Large intestine (tissue), 12 donors: ENCODE data around the gene DNAJC18. TPM values are rescaled to one million over a fixed set of nuclear protein-coding genes. Genes with fewer than 3 reads are reported as not detected.
"Not testable (repeated sequence)": the region's sequence is repeated elsewhere in the genome, so short reads cannot be mapped to it uniquely, and the experiment has no call there.

ENCODE experiments used
- DNase-seq, 2 donors: peaks; one replicate each; pipeline versions ENCODE4 v3.0.0 to v3.0.0-alpha.2; 2013
- H3K27ac ChIP-seq: one replicate; pipeline ENCODE4 v1.5.1; 2013; ENCODE audit warnings: low read length
- H3K27me3 ChIP-seq: 2 replicates; pipeline ENCODE4 v1.6.1; 2013; ENCODE audit warnings: low read length; ENCODE audit not compliant: control insufficient read depth, insufficient read depth
- H3K36me3 ChIP-seq: 2 replicates; pipeline ENCODE4 v1.6.1; 2013; ENCODE audit warnings: low read length; ENCODE audit not compliant: control insufficient read depth, insufficient read depth
- H3K4me1 ChIP-seq: one replicate; pipeline ENCODE4 v1.6.1; 2013; ENCODE audit warnings: low read length; ENCODE audit not compliant: control insufficient read depth, insufficient read depth
- H3K4me3 ChIP-seq: one replicate; pipeline ENCODE4 v1.5.1; 2013; ENCODE audit warnings: low read length
- H3K9me3 ChIP-seq: one replicate; pipeline ENCODE4 v1.6.1; 2013; ENCODE audit warnings: mild to moderate bottlenecking, low read depth, low read length, moderate library complexity; ENCODE audit not compliant: control insufficient read depth
- WGBS: methylation state at CpG from one replicate; pipeline ENCODE4 v1.1.5; 2013; ENCODE audit warnings: low lambda C conversion rate; ENCODE audit not compliant: insufficient coverage; 5-methylcytosine and 5-hydroxymethylcytosine counted together
- long read RNA-seq, 11 donors: transcript quantifications; one replicate each; lab custom pipeline, GENCODE V29; 2026
- polyA plus RNA-seq: library from polyadenylated mRNA; unstranded; fragments of 120-200 nt; gene quantifications from one replicate; pipeline ENCODE4 v1.2.1, GENCODE V29; 2013

Gene DNAJC18
- polyA plus RNA-seq, result 8.7 TPM
- long read RNA-seq, donor 1, full-length matches to known transcripts, result 1 of 1 reads
- long read RNA-seq, donor 1, partial matches to known transcripts, result 0 of 1 reads
- long read RNA-seq, donor 1, other reads (novel, unspliced or antisense), result 0 of 1 reads
- long read RNA-seq, donor 2, full-length matches to known transcripts, result 2 of 2 reads
- long read RNA-seq, donor 2, partial matches to known transcripts, result 0 of 2 reads
- long read RNA-seq, donor 2, other reads (novel, unspliced or antisense), result 0 of 2 reads
- long read RNA-seq, donor 3, full-length matches to known transcripts, result 3 of 3 reads
- long read RNA-seq, donor 3, partial matches to known transcripts, result 0 of 3 reads
- long read RNA-seq, donor 3, other reads (novel, unspliced or antisense), result 0 of 3 reads
- long read RNA-seq, donor 4, result 0 reads
- long read RNA-seq, donor 5, full-length matches to known transcripts, result 1 of 1 reads
- long read RNA-seq, donor 5, partial matches to known transcripts, result 0 of 1 reads
- long read RNA-seq, donor 5, other reads (novel, unspliced or antisense), result 0 of 1 reads
- long read RNA-seq, donor 6, partial matches to known transcripts, result 0 of 1 reads
- long read RNA-seq, donor 6, other reads (novel, unspliced or antisense), result 0 of 1 reads
- long read RNA-seq, donor 7, full-length matches to known transcripts, result 4 of 4 reads
- long read RNA-seq, donor 7, partial matches to known transcripts, result 0 of 4 reads
- long read RNA-seq, donor 7, other reads (novel, unspliced or antisense), result 0 of 4 reads
- long read RNA-seq, donor 8, full-length matches to known transcripts, result 2 of 2 reads
- long read RNA-seq, donor 8, partial matches to known transcripts, result 0 of 2 reads
- long read RNA-seq, donor 8, other reads (novel, unspliced or antisense), result 0 of 2 reads
- long read RNA-seq, donor 9, result 0 reads
- long read RNA-seq, donor 10, full-length matches to known transcripts, result 5 of 5 reads
- long read RNA-seq, donor 10, partial matches to known transcripts, result 0 of 5 reads
- long read RNA-seq, donor 10, other reads (novel, unspliced or antisense), result 0 of 5 reads
- long read RNA-seq, donor 11, full-length matches to known transcripts, result 4 of 4 reads
- long read RNA-seq, donor 11, partial matches to known transcripts, result 0 of 4 reads
- long read RNA-seq, donor 11, other reads (novel, unspliced or antisense), result 0 of 4 reads

GRCh38 chr5:139439013-139439903, at the start of gene DNAJC18:
TSS of gene DNAJC18 (minus strand) at chr5:139439525. CDS start at chr5:139439445, 80 bp downstream.
- WGBS, result no CpG with 5 or more reads among the region's 49 CpGs
- peaks cover 13% of the 10 kb centered on the region for H3K4me1 ChIP-seq

GRCh38 chr5:139488260-139488659, 48.9 kb upstream of the DNAJC18 start:
- whole genome bisulfite sequencing, result no CpG with 5 or more reads among the region's 3 CpGs
- Histone ChIP-seq H3K9me3 (no peaks in the 10 kb centered on the region), H3K27ac (no peak overlapping the region), H3K4me1 (peaks cover 4% of the 10 kb centered on the region), H3K36me3 (no peaks in the 10 kb centered on the region), H3K4me3 (no peak overlapping the region), H3K27me3 (no peaks in the 10 kb centered on the region)
- peak in 1 of 2 donors; percentile 2 for DNase-seq

More at GRCh38 chr5:139439013-139439903, at the start of gene DNAJC18:
- H3K9me3 ChIP-seq, result no peaks in the 10 kb centered on the region
- no peaks in the 10 kb centered on the region for H3K27me3 ChIP-seq
- peak within 1 kb of the TSS; percentile 86 for H3K27ac ChIP-seq
- H3K36me3 ChIP-seq, result no peaks in the 10 kb centered on the region
- DNase-seq, result peak; percentile 89 to 93
- H3K4me3 ChIP-seq, result peak within 1 kb of the TSS; percentile 65

GRCh38 chr5:139486201-139486600, 46.9 kb upstream of the DNAJC18 start:
- no CpG with 5 or more reads among the region's 7 CpGs for WGBS
- no peaks in the 10 kb centered on the region for H3K36me3 ChIP-seq
- no peak overlapping the region for H3K27ac ChIP-seq
- no peak overlapping the region for H3K4me3 ChIP-seq
- H3K27me3 ChIP-seq, result no peaks in the 10 kb centered on the region
- H3K4me1 ChIP-seq, result peaks cover 3% of the 10 kb centered on the region
- H3K9me3 ChIP-seq, result no peaks in the 10 kb centered on the region
- DNase-seq, result no peak

- H3K27ac ChIP-seq, result peak overlapping the region; percentile 83
- H3K36me3 ChIP-seq, H3K4me3 ChIP-seq, H3K9me3 ChIP-seq, DNase-seq, H3K4me1 ChIP-seq, H3K27me3 ChIP-seq: not testable (repeated sequence)
- no CpG with 5 or more reads among the region's 6 CpGs for WGBS
Observed at GRCh38 chr5:139482890-139483208, 43.5 kb upstream of the DNAJC18 start.

GRCh38 chr5:139482050-139482889, 42.9 kb upstream of the DNAJC18 start, which contains the start of gene STING1:
TSS of gene STING1 (minus strand) at chr5:139482758. CDS start at chr5:139481704, 1,054 bp downstream.
- Histone ChIP-seq H3K4me3 (peak within 1 kb of the TSS; percentile 35), H3K9me3 (no peaks in the 10 kb centered on the region), H3K36me3 (peaks cover 2% of the 10 kb centered on the region), H3K27me3 (no peaks in the 10 kb centered on the region), H3K27ac (peak within 1 kb of the TSS; percentile 83), H3K4me1 (peaks cover 3% of the 10 kb centered on the region)
- WGBS, result 45% methylated on average over 2 of the region's 19 CpGs
- peak; percentile 66 to 71 for DNase-seq

GRCh38 chr5:139481580-139482049, 42.3 kb upstream of the DNAJC18 start:
- Histone ChIP-seq H3K36me3 (peaks cover 5% of the 10 kb centered on the region), H3K9me3 (no peaks in the 10 kb centered on the region), H3K27ac (peak overlapping the region; percentile 83), H3K4me3 (peak overlapping the region; percentile 35), H3K27me3 (no peaks in the 10 kb centered on the region), H3K4me1 (peaks cover 3% of the 10 kb centered on the region)
- DNase-seq, result no peak
- no CpG with 5 or more reads among the region's 5 CpGs for whole genome bisulfite sequencing

- Histone ChIP-seq H3K27me3 (no peaks in the 10 kb centered on the region), H3K4me1 (peaks cover 3% of the 10 kb centered on the region), H3K36me3 (peaks cover 5% of the 10 kb centered on the region), H3K9me3 (no peaks in the 10 kb centered on the region), H3K27ac (peak overlapping the region; percentile 83), H3K4me3 (no peak overlapping the region)
- no CpG with 5 or more reads among the region's 12 CpGs for WGBS
- DNase-seq, result no peak
Observed at GRCh38 chr5:139481122-139481533, 41.8 kb upstream of the DNAJC18 start.

GRCh38 chr5:139479729-139480128, 40.4 kb upstream of the DNAJC18 start:
- H3K27me3 ChIP-seq, H3K27ac ChIP-seq, H3K4me1 ChIP-seq, H3K36me3 ChIP-seq, H3K4me3 ChIP-seq, H3K9me3 ChIP-seq, DNase-seq: not testable (repeated sequence)
- WGBS, result no CpG with 5 or more reads among the region's 4 CpGs
